Lung (tissue), 12 donors: Measurements from ENCODE around the gene PTPRN2. TPM values are rescaled to one million over a fixed set of nuclear protein-coding genes. Genes with fewer than 3 reads are reported as not detected.

Source experiments
- ATAC-seq: fragments of 200-7000 bp; cut with Tn5 transposase; one replicate; pipeline ENCODE4 v1.9.1; 2020; ENCODE audit warnings: moderate number of reproducible peaks; ENCODE audit not compliant: insufficient read depth, low FRiP score
- DNase-seq, 3 donors: peaks; one replicate each; pipeline ENCODE4 v3.0.0-alpha.2; 2013 to 2017
- H3K27ac ChIP-seq, 2 donors: one replicate each; pipeline ENCODE4 v1.5.1; 2013; ENCODE audit warnings: mild to moderate bottlenecking in 2 of 2, moderate library complexity in 2 of 2, control low read depth in 1 of 2, inconsistent platforms in 1 of 2, low read depth in 1 of 2, low read length in 1 of 2
- H3K27me3 ChIP-seq, 3 donors: one replicate each; pipeline ENCODE4 v1.5.1; 2013; ENCODE audit warnings: low read length in 2 of 3; ENCODE audit not compliant: control insufficient read depth in 3 of 3, insufficient read depth in 3 of 3
- H3K36me3 ChIP-seq, 4 donors: one replicate each; pipeline ENCODE4 v1.5.1; 2013; ENCODE audit warnings: low read length in 4 of 4, mild to moderate bottlenecking in 1 of 4, moderate library complexity in 1 of 4; ENCODE audit not compliant: control insufficient read depth in 4 of 4, insufficient read depth in 4 of 4
- H3K4me1 ChIP-seq, 5 donors: one replicate each; pipeline ENCODE4 v1.5.1; 2013; ENCODE audit warnings: low read length in 5 of 5, mild to moderate bottlenecking in 2 of 5, moderate library complexity in 1 of 5; ENCODE audit not compliant: control insufficient read depth in 5 of 5, insufficient read depth in 5 of 5
- H3K4me3 ChIP-seq: one replicate; pipeline ENCODE4 v1.5.1; 2013; ENCODE audit warnings: mild to moderate bottlenecking, control low read depth, moderate library complexity
- H3K9ac ChIP-seq, 2 donors: one replicate each; pipeline ENCODE4 v1.5.1; 2013; ENCODE audit warnings: low read length in 2 of 2, control low read depth in 1 of 2; ENCODE audit not compliant: insufficient read depth in 1 of 2
- H3K9me3 ChIP-seq, 4 donors: one replicate each; pipeline ENCODE4 v1.5.1; 2013; ENCODE audit warnings: low read length in 3 of 4, mild to moderate bottlenecking in 1 of 4, moderate library complexity in 1 of 4; ENCODE audit not compliant: control insufficient read depth in 4 of 4, insufficient read depth in 3 of 4
- CTCF ChIP-seq: IDR thresholded peaks from 2 replicates; pipeline ENCODE4 v1.5.1; 2012; ENCODE audit warnings: mild to moderate bottlenecking; ENCODE audit errors: control extremely low read depth, extremely low read depth
- WGBS, 2 donors: extraction: QIAGEN DNeasy Blood & Tissue Kit; methylation state at CpG; one replicate each; pipeline ENCODE4 v1.1.7; 2013; 5-methylcytosine and 5-hydroxymethylcytosine counted together
- polyA plus RNA-seq, 2 donors: library from polyadenylated mRNA; stranded (reverse); fragments of 200-250 nt; gene quantifications; one replicate each; pipeline ENCODE4 v1.2.1, GENCODE V29; 2013
- total RNA-seq, 2 donors: library from RNA; depleted of rRNA in 1 of 2; stranded (reverse); fragments of >200 nt in 1 of 2; gene quantifications; one replicate each; pipeline ENCODE4 v1.2.1, GENCODE V29; 2014 to 2021
- donor health status: control.
- donor health status: control.
- donor health status: Bipolar disorder and iron deficiency.
- donor health status: healthy.
- donor health status: DM: yes; HTN: yes; CAD: no.

Gene PTPRN2
- total and polyA plus RNA-seq, 4 donors, result 2.1 to 7.4 (median 4.4) TPM

GRCh38 chr7:157998884-157999552 lies 588.6 kb downstream of the PTPRN2 start:
- Histone ChIP-seq H3K36me3 (no peaks in the 10 kb centered on the region), H3K4me3 (no peak overlapping the region), H3K4me1 (no peaks in the 10 kb centered on the region), H3K27me3 (no peaks in the 10 kb centered on the region), H3K27ac (no peak overlapping the region), H3K9ac (no peak overlapping the region), H3K9me3 (peaks cover 0 to 3% (median 0%) of the 10 kb centered on the region in 4 donors)
- 68 to 73% methylated on average over 24 of the region's 24 CpGs for WGBS, 2 donors
- no peak for TF ChIP-seq CTCF
- ATAC-seq (no peak), DNase-seq (no peak)

- TF ChIP-seq CTCF, result no peak
- H3K4me1 ChIP-seq, result no peaks in the 10 kb centered on the region
- DNase-seq, result no peak
- no peaks in the 10 kb centered on the region for H3K27me3 ChIP-seq
- no peak overlapping the region for H3K27ac ChIP-seq
- no peak overlapping the region for H3K4me3 ChIP-seq
- H3K9ac ChIP-seq, result no peak overlapping the region
- no peak for ATAC-seq
- 60 to 65% methylated on average over 5 of the region's 5 CpGs for WGBS, 2 donors
- no peaks in the 10 kb centered on the region for H3K36me3 ChIP-seq
- H3K9me3 ChIP-seq, result peaks cover 0 to 3% (median 0%) of the 10 kb centered on the region in 4 donors
Observed at GRCh38 chr7:157997471-157997870, 590.2 kb downstream of the PTPRN2 start.

- ATAC-seq, result no peak
Observed at GRCh38 chr7:157997080-157997440, 590.6 kb downstream of the PTPRN2 start.

More at GRCh38 chr7:157997080-157997440, 590.6 kb downstream of the PTPRN2 start:
- Histone ChIP-seq H3K9me3 (peaks cover 0 to 3% (median 0%) of the 10 kb centered on the region in 4 donors), H3K4me1 (no peaks in the 10 kb centered on the region), H3K4me3 (no peak overlapping the region), H3K27ac (no peak overlapping the region), H3K36me3 (no peaks in the 10 kb centered on the region), H3K27me3 (no peaks in the 10 kb centered on the region), H3K9ac (no peak overlapping the region)
- TF ChIP-seq CTCF, result no peak
- WGBS, 2 donors, result 85 to 92% methylated on average over 5 to 8 of the region's 8 CpGs
- DNase-seq, result no peak
